K562 (cell line): ENCODE measurements around the gene RILP. TPM values are rescaled to one million over a fixed set of nuclear protein-coding genes. Genes with fewer than 3 reads are reported as not detected.
A peak's percentile ranks its signal among the peaks of the same experiment; 100 is the strongest.

Experiments
- BMI1 ChIP-seq: fragments of 150-350 bp; IDR thresholded peaks from 2 replicates; pipeline ENCODE4 v1.6.1; 2014; ENCODE audit warnings: low read length
- CHD7 ChIP-seq: fragments of 200-600 bp; sonication (generic); IDR thresholded peaks from one replicate; pipeline ENCODE4 v1.6.1; 2012; ENCODE audit warnings: mild to moderate bottlenecking, low read depth, low read length, inconsistent platforms
- HDAC6 ChIP-seq: IDR thresholded peaks from 2 replicates; pipeline ENCODE4 v1.6.1; 2012; ENCODE audit warnings: low read depth, mild to moderate bottlenecking, control low read depth, inconsistent platforms, low read length, moderate library complexity
- NCOA2 ChIP-seq, 2 experiments: fragments of 450-650 bp; IDR thresholded peaks; 2 replicates each; pipeline ENCODE4 v1.6.1; 2018; ENCODE audit warnings: mild to moderate bottlenecking in 2 of 2, moderate library complexity in 1 of 2; ENCODE audit not compliant: partially characterized antibody in 2 of 2
- RAD21 ChIP-seq, 2 experiments: fragments of 250-450 bp in 1 of 2; fragments of 450-650 bp in 1 of 2; sonication (Bioruptor Pico) in 1 of 2; formaldehyde crosslinking in 1 of 2; IDR thresholded peaks in 1 of 2; conservative IDR thresholded peaks in 1 of 2; 2 replicates each; pipeline versions ENCODE4 v1.4.0 to v1.8.0; 2020 to 2022; ENCODE audit warnings: mild to moderate bottlenecking in 2 of 2, moderate library complexity in 1 of 2
- TGIF2 ChIP-seq: sonication (generic); formaldehyde crosslinking; IDR thresholded peaks from 2 replicates; pipeline ENCODE4 v1.8.1; 2022; ENCODE audit warnings: mild to moderate bottlenecking, missing genetic modification reagents, moderate library complexity
- ZBTB49 ChIP-seq: sonication (generic); formaldehyde crosslinking; IDR thresholded peaks from 2 replicates; pipeline ENCODE4 v1.8.0; 2022; ENCODE audit warnings: missing genetic modification reagents, mild to moderate bottlenecking, borderline replicate concordance
- ZKSCAN1 ChIP-seq: fragments of 150-350 bp; IDR thresholded peaks from 2 replicates; pipeline ENCODE4 v1.6.1; 2016; ENCODE audit warnings: low read depth, low read length
- ZNF316 ChIP-seq: fragments of 450-650 bp; IDR thresholded peaks from 2 replicates; pipeline ENCODE4 v1.6.1; 2016
- ZNF512 ChIP-seq: IDR thresholded peaks from 2 replicates; pipeline ENCODE4 v1.6.1; 2016; ENCODE audit warnings: missing genetic modification characterization, missing compliant biosample characterization
- polyA plus RNA-seq, 8 experiments: library from polyadenylated mRNA; depleted of rRNA in 4 of 8; stranded (reverse) in 5 of 8; unstranded in 3 of 8; fragments of >200 nt; fragmentation: Nextera tagmentation in 2 of 8; fragmentation: Illumina TruSeq in 1 of 8; extraction: Ambion mirVana in 2 of 8; extraction: Trizol in 1 of 8; gene quantifications; 2 replicates each; pipeline versions ENCODE4 v1.2.1 to v1.2.3, GENCODE V29; 2011 to 2014; ENCODE audit warnings: inconsistent platforms in 1 of 8, missing spikeins in 1 of 8
- total RNA-seq, 7 experiments: library from RNA; depleted of rRNA in 6 of 7; stranded (reverse); fragments of >200 nt in 6 of 7; fragmentation: Illumina TruSeq in 2 of 7; extraction: Trizol in 2 of 7; gene quantifications; 2 replicates each; pipeline versions ENCODE4 v1.2.1 to v1.2.3, GENCODE V29; 2011 to 2021; ENCODE audit warnings: low replicate concordance in 1 of 7

Gene RILP
- total and polyA plus RNA-seq, 9 of the 15 experiments (the other 6 are each of a cell fraction or from before 2014, with no cell fraction given), result 0.75 to 54.9 (median 27.8) TPM

GRCh38 chr17:1684378-1685189 is 34.9 kb upstream of the RILP start, which contains the start of gene PRPF8 (continued):
- TF ChIP-seq CHD7 (no peak), ZNF512 (tag) (no peak), NCOA2 (IDR thresholded peaks at IDR 0.05; ENCODE audit: partially characterized antibody in 2 of 2) (no peak), ZNF316 (no peak), BMI1 (no peak), HDAC6 (no peak), TGIF2 (CRISPR knock-in tag) (no peak), ZKSCAN1 (no peak), RAD21 (CRISPR knock-in tag; conservative IDR thresholded peaks at IDR 0.05 in 1 of 2, IDR thresholded peaks at IDR 0.05 in 1 of 2) (no peak), ZBTB49 (CRISPR knock-in tag) (peak; percentile 60; the same call in 1 of the 2 replicates)
